Measurements from ENCODE around the gene RALGPS2. TPM values are rescaled to one million over a fixed set of nuclear protein-coding genes. Genes with fewer than 3 reads are reported as not detected.

Gene RALGPS2
- total RNA-seq, 1 donor from 2014 or later: 207 TPM

- DNase-seq (no peak), ATAC-seq (ENCODE audit: low read depth) (no peak)
- Mint-ChIP-seq H3K9me3 (no peaks in the 10 kb centered on the region), H3K27me3 (peaks cover 5% of the 10 kb centered on the region), H3K4me3 (no peak overlapping the region), H3K36me3 (ENCODE audit: low read depth) (no peaks in the 10 kb centered on the region), H3K4me1 (no peaks in the 10 kb centered on the region), H3K27ac (no peak overlapping the region)
- no peak for TF ChIP-seq CTCF (IDR thresholded peaks at IDR 0.05)
- ChIA-PET CTCF (no interaction called here), POLR2A (no interaction called here)
- intact Hi-C loops (cut with micrococcal nuclease): no loop called here
Observed at GRCh38 chr1:178942285-178943198, 217.5 kb downstream of the RALGPS2 start.

GRCh38 chr1:178944729-178945128, 219.7 kb downstream of the RALGPS2 start:
- H3K27me3 Mint-ChIP-seq: peaks cover 11% of the 10 kb centered on the region
- no peaks in the 10 kb centered on the region for H3K36me3 Mint-ChIP-seq (ENCODE audit: low read depth)
- no peaks in the 10 kb centered on the region for H3K4me1 Mint-ChIP-seq
- no peak overlapping the region for H3K27ac Mint-ChIP-seq
- CTCF ChIA-PET: no interaction called here
- POLR2A ChIA-PET: no interaction called here
- H3K4me3 Mint-ChIP-seq: no peak overlapping the region
- intact Hi-C loops (cut with micrococcal nuclease): no loop called here
- no peak for TF ChIP-seq CTCF (IDR thresholded peaks at IDR 0.05)
- H3K9me3 Mint-ChIP-seq: no peaks in the 10 kb centered on the region
- DNase-seq: no peak
- no peak for ATAC-seq (ENCODE audit: low read depth)

GRCh38 chr1:178945763-178946266, 220.8 kb downstream of the RALGPS2 start:
- DNase-seq (no peak), ATAC-seq (ENCODE audit: low read depth) (no peak)
- CTCF ChIA-PET: no interaction called here
- H3K9me3 Mint-ChIP-seq: no peaks in the 10 kb centered on the region
- H3K4me1 Mint-ChIP-seq: no peaks in the 10 kb centered on the region
- no peak overlapping the region for H3K4me3 Mint-ChIP-seq
- intact Hi-C loops (cut with micrococcal nuclease): no loop called here
- no peaks in the 10 kb centered on the region for H3K36me3 Mint-ChIP-seq (ENCODE audit: low read depth)
- H3K27ac Mint-ChIP-seq: no peak overlapping the region
- H3K27me3 Mint-ChIP-seq: peaks cover 11% of the 10 kb centered on the region
- POLR2A ChIA-PET: no interaction called here
- no peak for TF ChIP-seq CTCF (IDR thresholded peaks at IDR 0.05)

- CTCF ChIA-PET: no interaction called here
- DNase-seq: no peak
- no peak overlapping the region for H3K27ac Mint-ChIP-seq
- no peaks in the 10 kb centered on the region for H3K9me3 Mint-ChIP-seq
- H3K4me1 Mint-ChIP-seq: no peaks in the 10 kb centered on the region
- H3K4me3 Mint-ChIP-seq: no peak overlapping the region
- peaks cover 12% of the 10 kb centered on the region for H3K27me3 Mint-ChIP-seq
- TF ChIP-seq CTCF (IDR thresholded peaks at IDR 0.05): no peak
- no peak for ATAC-seq (ENCODE audit: low read depth)
- no peaks in the 10 kb centered on the region for H3K36me3 Mint-ChIP-seq (ENCODE audit: low read depth)
- POLR2A ChIA-PET: no interaction called here
- intact Hi-C loops (cut with micrococcal nuclease): no loop called here
Observed at GRCh38 chr1:178946416-178946815, 221.4 kb downstream of the RALGPS2 start.

- intact Hi-C loops (cut with micrococcal nuclease): no loop called here
- CTCF ChIA-PET: no interaction called here
Observed at GRCh38 chr1:178946855-178947676, 222.0 kb downstream of the RALGPS2 start.

More at GRCh38 chr1:178946855-178947676, 222.0 kb downstream of the RALGPS2 start:
- ATAC-seq (ENCODE audit: low read depth) (no peak), DNase-seq (no peak)
- no peak overlapping the region for H3K4me3 Mint-ChIP-seq
- no peaks in the 10 kb centered on the region for H3K9me3 Mint-ChIP-seq
- peaks cover 13% of the 10 kb centered on the region for H3K27me3 Mint-ChIP-seq
- no peaks in the 10 kb centered on the region for H3K36me3 Mint-ChIP-seq (ENCODE audit: low read depth)
- TF ChIP-seq CTCF (IDR thresholded peaks at IDR 0.05): no peak
- no peak overlapping the region for H3K27ac Mint-ChIP-seq
- POLR2A ChIA-PET: interaction anchor here (0.5 kb wide), 1 partner anchor 19 kb away, joined by 3 read pairs; no protein-coding TSS in a partner anchor
- no peaks in the 10 kb centered on the region for H3K4me1 Mint-ChIP-seq
